ENCODE results near the gene CNDP1.

Gene CNDP1

GRCh38 chr18:74532511-74533025 is 1.7 kb upstream of the CNDP1 start:
- POLR2A ChIA-PET = no interaction called here
- no peak overlapping the region for H3K27ac ChIP-seq (ENCODE audit: insufficient read depth in 1 of 2, low read depth in 1 of 2, low read length in 2 of 2, poor library complexity in 1 of 2, severe bottlenecking in 2 of 2)
- no peaks in the 10 kb centered on the region for H3K27me3 ChIP-seq (replicated peaks in 2 of 5; ENCODE audit: control insufficient read depth in 4 of 5, insufficient read depth in 5 of 5, low read length in 4 of 5)
- H3K4me3 ChIP-seq (ENCODE audit: control insufficient read depth in 1 of 7, extremely low read depth in 1 of 7, insufficient read depth in 4 of 7, low read depth in 2 of 7, low read length in 6 of 7) = no peak overlapping the region
- H3K4me1 ChIP-seq (ENCODE audit: control extremely low read depth in 1 of 4, control insufficient read depth in 4 of 4, insufficient read depth in 4 of 4, low read length in 3 of 4) = no peaks in the 10 kb centered on the region
- 88% methylated on average over 8 of the region's 9 CpGs for WGBS (ENCODE audit: insufficient coverage)
- CTCF ChIA-PET = interaction anchor here (1.6 to 1.7 kb wide), 2 partner anchors 14 to 29 kb away, joined by 4 read pairs; no protein-coding TSS in a partner anchor
- DNase-seq = no peak
- no peaks in the 10 kb centered on the region for H3K36me3 ChIP-seq (ENCODE audit: control insufficient read depth in 4 of 4, insufficient read depth in 4 of 4, low read length in 3 of 4)
- H3K9me3 ChIP-seq (ENCODE audit: control extremely low read depth in 1 of 5, control insufficient read depth in 4 of 5, insufficient read depth in 2 of 5, low read depth in 1 of 5, low read length in 4 of 5) = peaks cover 0 to 3% (median 0%) of the 10 kb centered on the region in 5 experiments

DNA sequence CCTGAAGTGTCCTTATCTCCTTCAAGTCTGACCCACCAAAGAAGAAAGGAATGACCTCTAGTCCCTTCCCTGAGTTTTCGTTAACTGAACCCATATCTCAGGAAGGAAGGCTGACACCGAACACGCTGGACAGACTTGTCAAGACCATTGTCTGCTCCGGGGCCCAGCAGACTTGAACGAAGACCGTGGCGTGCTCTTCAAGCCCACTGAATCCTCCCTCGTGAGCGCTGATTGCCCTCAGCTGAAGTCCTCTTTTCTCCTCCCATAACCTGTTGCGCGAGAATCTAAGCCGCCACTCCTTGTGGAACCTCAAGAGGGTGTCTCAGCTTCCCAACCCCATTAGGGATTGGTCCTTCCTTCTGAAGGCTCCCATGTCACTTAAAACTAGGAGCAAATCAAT is 634 bp upstream of the CNDP1 start:
- Histone ChIP-seq H3K9me3 (ENCODE audit: control extremely low read depth in 1 of 5, control insufficient read depth in 4 of 5, insufficient read depth in 2 of 5, low read depth in 1 of 5, low read length in 4 of 5) (peaks cover 0 to 3% (median 0%) of the 10 kb centered on the region in 5 experiments), H3K27ac (ENCODE audit: insufficient read depth in 1 of 2, low read depth in 1 of 2, low read length in 2 of 2, poor library complexity in 1 of 2, severe bottlenecking in 2 of 2) (no peak overlapping the region), H3K4me1 (ENCODE audit: control extremely low read depth in 1 of 4, control insufficient read depth in 4 of 4, insufficient read depth in 4 of 4, low read length in 3 of 4) (no peaks in the 10 kb centered on the region), H3K27me3 (replicated peaks in 2 of 5; ENCODE audit: control insufficient read depth in 4 of 5, insufficient read depth in 5 of 5, low read length in 4 of 5) (no peaks in the 10 kb centered on the region), H3K4me3 (ENCODE audit: control insufficient read depth in 1 of 7, extremely low read depth in 1 of 7, insufficient read depth in 4 of 7, low read depth in 2 of 7, low read length in 6 of 7) (no peak overlapping the region), H3K36me3 (ENCODE audit: control insufficient read depth in 4 of 4, insufficient read depth in 4 of 4, low read length in 3 of 4) (no peaks in the 10 kb centered on the region)
- ChIA-PET CTCF (interaction anchor here (0.6 kb wide), 1 partner anchor 41 kb away, joined by 3 read pairs; no protein-coding TSS in a partner anchor), POLR2A (no interaction called here)
- no peak for DNase-seq
- WGBS (ENCODE audit: insufficient coverage) = 98% methylated on average over 12 of the region's 12 CpGs

- ChIA-PET CTCF (no interaction called here), POLR2A (no interaction called here)
- H3K9me3 ChIP-seq (ENCODE audit: control extremely low read depth in 1 of 5, control insufficient read depth in 4 of 5, insufficient read depth in 2 of 5, low read depth in 1 of 5, low read length in 4 of 5) = peaks cover 0 to 3% (median 0%) of the 10 kb centered on the region in 5 experiments
Measured at GRCh38 chr18:74534981-74535649, 815 bp downstream of the CNDP1 start.

DNA sequence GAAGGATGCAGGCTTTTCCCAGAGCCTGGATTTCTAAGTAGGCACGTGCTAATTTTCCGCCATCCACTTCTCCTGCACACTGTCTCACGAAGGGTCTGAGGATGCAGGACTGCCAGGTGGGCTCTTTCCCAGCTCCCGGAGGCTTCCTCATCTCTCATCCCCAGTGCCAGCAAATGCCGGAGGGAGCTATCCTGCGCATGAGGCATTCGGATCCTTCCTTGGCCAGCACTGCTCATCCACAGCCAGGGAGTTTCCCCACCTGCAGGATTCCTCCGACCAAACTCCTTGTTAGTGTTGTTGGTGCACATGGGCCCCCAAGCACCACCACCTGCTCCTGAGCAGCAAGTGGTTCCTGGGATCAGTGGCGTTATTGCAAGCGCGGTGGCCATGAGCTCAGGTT is 5.0 kb downstream of the CNDP1 start:
- Histone ChIP-seq H3K9me3 (ENCODE audit: control extremely low read depth in 1 of 5, control insufficient read depth in 4 of 5, insufficient read depth in 2 of 5, low read depth in 1 of 5, low read length in 4 of 5) (peaks cover 0 to 3% (median 0%) of the 10 kb centered on the region in 5 experiments), H3K27ac (ENCODE audit: insufficient read depth in 1 of 2, low read depth in 1 of 2, low read length in 2 of 2, poor library complexity in 1 of 2, severe bottlenecking in 2 of 2) (no peak overlapping the region), H3K36me3 (ENCODE audit: control insufficient read depth in 4 of 4, insufficient read depth in 4 of 4, low read length in 3 of 4) (no peaks in the 10 kb centered on the region), H3K4me3 (ENCODE audit: control insufficient read depth in 1 of 7, extremely low read depth in 1 of 7, insufficient read depth in 4 of 7, low read depth in 2 of 7, low read length in 6 of 7) (no peak overlapping the region), H3K27me3 (replicated peaks in 2 of 5; ENCODE audit: control insufficient read depth in 4 of 5, insufficient read depth in 5 of 5, low read length in 4 of 5) (no peaks in the 10 kb centered on the region), H3K4me1 (ENCODE audit: control extremely low read depth in 1 of 4, control insufficient read depth in 4 of 4, insufficient read depth in 4 of 4, low read length in 3 of 4) (no peaks in the 10 kb centered on the region)
- ChIA-PET POLR2A (no interaction called here), CTCF (interaction anchor here (0.6 to 1.8 kb wide), 2 partner anchors 21 to 386 kb away, joined by 3 read pairs; no protein-coding TSS in a partner anchor)
- DNase-seq = no peak
- WGBS (ENCODE audit: insufficient coverage) = 98% methylated on average over 11 of the region's 11 CpGs

More at GRCh38 chr18:74534981-74535649, 815 bp downstream of the CNDP1 start:
- Histone ChIP-seq H3K4me3 (ENCODE audit: control insufficient read depth in 1 of 7, extremely low read depth in 1 of 7, insufficient read depth in 4 of 7, low read depth in 2 of 7, low read length in 6 of 7) (no peak overlapping the region), H3K4me1 (ENCODE audit: control extremely low read depth in 1 of 4, control insufficient read depth in 4 of 4, insufficient read depth in 4 of 4, low read length in 3 of 4) (no peaks in the 10 kb centered on the region), H3K27ac (ENCODE audit: insufficient read depth in 1 of 2, low read depth in 1 of 2, low read length in 2 of 2, poor library complexity in 1 of 2, severe bottlenecking in 2 of 2) (no peak overlapping the region), H3K36me3 (ENCODE audit: control insufficient read depth in 4 of 4, insufficient read depth in 4 of 4, low read length in 3 of 4) (no peaks in the 10 kb centered on the region), H3K27me3 (replicated peaks in 2 of 5; ENCODE audit: control insufficient read depth in 4 of 5, insufficient read depth in 5 of 5, low read length in 4 of 5) (no peaks in the 10 kb centered on the region)
- no peak for DNase-seq
- WGBS (ENCODE audit: insufficient coverage) = 98% methylated on average over 6 of the region's 9 CpGs

GRCh38 chr18:74540652-74541421 is 6.5 kb downstream of the CNDP1 start:
- no peaks in the 10 kb centered on the region for H3K4me1 ChIP-seq (ENCODE audit: control extremely low read depth in 1 of 4, control insufficient read depth in 4 of 4, insufficient read depth in 4 of 4, low read length in 3 of 4)
- no peaks in the 10 kb centered on the region for H3K36me3 ChIP-seq (ENCODE audit: control insufficient read depth in 4 of 4, insufficient read depth in 4 of 4, low read length in 3 of 4)
- H3K9me3 ChIP-seq (ENCODE audit: control extremely low read depth in 1 of 5, control insufficient read depth in 4 of 5, insufficient read depth in 2 of 5, low read depth in 1 of 5, low read length in 4 of 5) = peaks cover 0 to 3% (median 0%) of the 10 kb centered on the region in 5 experiments
- 92% methylated on average over 20 of the region's 20 CpGs for WGBS (ENCODE audit: insufficient coverage)
- no peaks in the 10 kb centered on the region for H3K27me3 ChIP-seq (replicated peaks in 2 of 5; ENCODE audit: control insufficient read depth in 4 of 5, insufficient read depth in 5 of 5, low read length in 4 of 5)
- no peak overlapping the region for H3K27ac ChIP-seq (ENCODE audit: insufficient read depth in 1 of 2, low read depth in 1 of 2, low read length in 2 of 2, poor library complexity in 1 of 2, severe bottlenecking in 2 of 2)
- ChIA-PET CTCF (interaction anchor here (1.4 to 1.7 kb wide), 2 partner anchors 10 to 11 kb away, joined by 4 to 13 read pairs; no protein-coding TSS in a partner anchor), POLR2A (no interaction called here)
- H3K4me3 ChIP-seq (ENCODE audit: control insufficient read depth in 1 of 7, extremely low read depth in 1 of 7, insufficient read depth in 4 of 7, low read depth in 2 of 7, low read length in 6 of 7) = no peak overlapping the region
- no peak for DNase-seq

DNA sequence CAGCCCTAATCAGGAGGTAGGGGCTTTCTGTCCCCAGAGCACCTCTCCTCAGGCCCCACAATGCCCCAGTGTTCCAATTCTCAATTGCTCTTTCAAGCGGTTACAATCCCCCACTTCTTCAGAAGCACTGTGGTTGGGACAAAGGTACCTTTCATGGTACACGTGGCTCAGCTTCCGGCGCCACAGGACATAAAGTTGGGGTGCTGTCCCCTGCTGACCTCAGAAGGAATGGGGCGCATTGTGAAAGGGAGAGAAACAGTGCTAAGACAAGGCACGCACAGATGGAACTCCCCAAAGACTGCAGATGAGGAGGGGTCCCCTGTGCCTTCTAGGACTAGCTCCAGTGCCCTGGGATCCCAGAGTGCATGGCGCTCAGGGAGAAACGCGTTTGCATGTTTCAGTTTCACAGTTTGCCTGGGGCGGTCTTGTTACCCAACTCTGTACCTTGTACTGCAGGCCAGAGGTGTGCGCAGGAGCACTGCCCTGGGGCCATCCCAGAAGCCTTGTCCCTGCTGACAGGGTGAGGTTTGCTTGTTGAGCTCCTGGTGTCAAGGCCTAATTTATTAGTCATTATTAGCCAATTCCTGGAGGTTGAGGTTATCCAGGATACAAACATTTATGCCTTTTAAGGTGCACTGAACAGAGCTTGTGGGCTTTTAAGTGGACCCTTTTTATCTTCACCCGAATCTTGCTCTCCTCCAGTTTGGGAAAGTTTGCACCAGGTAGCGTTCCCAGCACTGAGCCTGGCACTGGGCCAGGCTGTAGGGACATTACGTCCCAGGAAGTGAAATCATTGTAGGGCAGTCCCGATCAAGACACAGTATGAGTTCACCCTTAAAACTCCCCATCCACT is 7.6 kb downstream of the CNDP1 start:
- H3K4me3 ChIP-seq (ENCODE audit: control insufficient read depth in 1 of 7, extremely low read depth in 1 of 7, insufficient read depth in 4 of 7, low read depth in 2 of 7, low read length in 6 of 7) = no peak overlapping the region
- POLR2A ChIA-PET = no interaction called here
- no peaks in the 10 kb centered on the region for H3K36me3 ChIP-seq (ENCODE audit: control insufficient read depth in 4 of 4, insufficient read depth in 4 of 4, low read length in 3 of 4)
- DNase-seq = no peak
- WGBS (ENCODE audit: insufficient coverage) = 98% methylated on average over 12 of the region's 15 CpGs
- H3K4me1 ChIP-seq (ENCODE audit: control extremely low read depth in 1 of 4, control insufficient read depth in 4 of 4, insufficient read depth in 4 of 4, low read length in 3 of 4) = peaks cover 0 to 2% (median 0%) of the 10 kb centered on the region in 4 experiments
- CTCF ChIA-PET = interaction anchor here (1.7 kb wide), 1 partner anchor 10 kb away, joined by 13 read pairs; no protein-coding TSS in a partner anchor
- no peaks in the 10 kb centered on the region for H3K27me3 ChIP-seq (replicated peaks in 2 of 5; ENCODE audit: control insufficient read depth in 4 of 5, insufficient read depth in 5 of 5, low read length in 4 of 5)
- no peak overlapping the region for H3K27ac ChIP-seq (ENCODE audit: insufficient read depth in 1 of 2, low read depth in 1 of 2, low read length in 2 of 2, poor library complexity in 1 of 2, severe bottlenecking in 2 of 2)
- H3K9me3 ChIP-seq (ENCODE audit: control extremely low read depth in 1 of 5, control insufficient read depth in 4 of 5, insufficient read depth in 2 of 5, low read depth in 1 of 5, low read length in 4 of 5) = no peaks in the 10 kb centered on the region
